ENCODE results near the gene AFG3L2. TPM values are rescaled to one million over a fixed set of nuclear protein-coding genes. Genes with fewer than 3 reads are reported as not detected.

Gene AFG3L2
- total and polyA plus RNA-seq, 3 donors from 2014 or later = 47.6 to 63.6 (median 57.4) TPM

DNA sequence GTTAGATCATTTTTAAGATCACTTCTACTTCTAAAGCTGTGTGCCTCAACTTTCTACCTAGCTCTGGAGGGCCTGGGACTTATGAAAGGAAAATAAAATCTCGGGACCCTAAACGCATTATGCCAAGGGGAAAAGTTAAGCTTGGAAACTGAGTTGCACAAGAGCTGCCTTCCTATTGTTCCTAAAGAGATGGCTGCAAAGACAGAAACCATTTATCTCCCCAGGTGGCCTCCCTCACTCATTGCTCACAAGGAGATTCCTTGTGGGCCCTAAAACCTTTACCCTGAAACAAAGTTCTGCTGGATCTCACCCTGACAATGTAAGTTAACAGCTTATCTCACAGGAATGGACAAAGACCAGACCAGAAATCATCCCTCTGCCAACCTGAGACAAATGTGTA is 42.2 kb downstream of the AFG3L2 start:
- 71 to 88% methylated on average over 2 of the region's 2 CpGs for WGBS, 2 donors
- no peaks in the 10 kb centered on the region for H3K27me3 ChIP-seq
- no peak for DNase-seq
- no peak for TF ChIP-seq POLR2A (IDR thresholded peaks at IDR 0.05)
- no peak for TF ChIP-seq CTCF (IDR thresholded peaks at IDR 0.05)
- intact Hi-C loops (cut with DNase I; ENCODE audit: low total_unique reads) = no loop called here
- H3K4me1 ChIP-seq = peaks cover 3% of the 10 kb centered on the region
- no peak overlapping the region for H3K4me3 ChIP-seq
- no peaks in the 10 kb centered on the region for H3K36me3 ChIP-seq (ENCODE audit: low read depth, missing control alignments)
- H3K9me3 ChIP-seq = no peaks in the 10 kb centered on the region
- H3K27ac ChIP-seq = no peak overlapping the region

DNA sequence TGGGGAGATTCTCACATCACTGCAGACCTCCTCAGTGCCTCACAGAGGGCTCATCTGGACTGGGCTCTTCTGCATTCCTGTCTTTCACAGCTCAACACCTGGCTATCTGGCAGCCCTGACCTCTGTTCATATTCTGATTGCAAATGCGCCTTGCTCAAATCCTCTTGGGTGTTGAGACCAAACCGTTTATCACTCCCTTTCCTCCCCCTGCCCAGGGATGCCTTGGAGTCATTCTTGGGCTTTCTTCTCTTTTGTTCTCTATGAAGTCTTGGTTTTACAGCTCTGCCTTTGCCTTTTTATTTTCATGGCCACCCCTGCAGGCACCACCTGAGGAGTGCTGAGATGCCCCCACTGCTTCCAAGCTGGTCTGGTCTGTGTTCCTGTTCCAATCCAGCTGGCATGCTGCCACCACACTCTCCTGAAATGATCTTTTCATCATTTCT is 42.6 kb downstream of the AFG3L2 start:
- no peak for DNase-seq
- H3K4me1 ChIP-seq = peaks cover 3% of the 10 kb centered on the region
- no peak overlapping the region for H3K27ac ChIP-seq
- WGBS, 2 donors = 58 to 64% methylated on average over 2 of the region's 2 CpGs
- no peaks in the 10 kb centered on the region for H3K9me3 ChIP-seq
- intact Hi-C loops (cut with DNase I; ENCODE audit: low total_unique reads) = no loop called here
- TF ChIP-seq POLR2A (IDR thresholded peaks at IDR 0.05) = no peak
- H3K36me3 ChIP-seq (ENCODE audit: low read depth, missing control alignments) = no peaks in the 10 kb centered on the region
- no peak overlapping the region for H3K4me3 ChIP-seq
- H3K27me3 ChIP-seq = no peaks in the 10 kb centered on the region

DNA sequence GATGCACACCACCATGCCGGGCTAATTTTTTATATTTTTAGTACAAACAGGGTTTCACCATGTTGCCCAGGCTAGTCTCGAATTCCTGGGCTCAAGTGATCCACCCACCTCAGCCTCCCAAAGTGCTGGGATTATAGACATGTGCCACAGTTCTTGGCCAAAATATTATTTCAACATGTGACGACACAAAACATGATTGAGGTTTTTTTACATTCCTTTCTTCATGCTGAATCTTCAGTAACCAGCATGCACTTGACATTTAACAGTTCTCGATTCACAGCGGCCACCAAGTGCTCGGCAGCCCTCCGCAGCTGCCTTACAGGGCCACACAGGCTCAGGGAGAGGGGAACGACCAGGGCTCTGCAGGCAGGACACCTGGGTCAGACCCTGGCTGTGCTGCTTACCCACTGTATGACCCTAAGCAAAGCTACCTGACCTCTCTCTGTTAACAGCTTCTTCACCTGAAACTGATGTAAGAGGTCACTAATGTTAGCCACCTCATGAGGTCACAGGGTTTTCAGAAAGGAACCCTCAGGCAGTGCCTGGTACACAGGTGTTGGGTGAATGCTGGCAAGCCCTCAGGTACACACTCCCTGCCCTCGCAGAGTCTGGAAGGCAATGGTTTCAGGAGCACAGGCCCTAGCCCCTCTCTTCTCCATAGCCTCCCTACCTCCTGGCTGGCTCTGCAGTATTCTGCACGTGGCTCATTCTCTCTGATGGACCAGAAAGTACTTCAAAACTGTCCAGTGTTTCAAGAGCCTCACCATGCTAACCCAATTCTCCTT is 43.3 kb downstream of the AFG3L2 start:
- no peak overlapping the region for H3K27ac ChIP-seq
- no peak for DNase-seq
- no peak for TF ChIP-seq POLR2A (IDR thresholded peaks at IDR 0.05)
- 89 to 94% methylated on average over 7 to 10 of the region's 10 CpGs for WGBS, 2 donors
- intact Hi-C loops (cut with DNase I; ENCODE audit: low total_unique reads) = no loop called here
- H3K4me1 ChIP-seq = peaks cover 3% of the 10 kb centered on the region
- H3K36me3 ChIP-seq (ENCODE audit: low read depth, missing control alignments) = no peaks in the 10 kb centered on the region
- H3K4me3 ChIP-seq = no peak overlapping the region
- H3K9me3 ChIP-seq = no peaks in the 10 kb centered on the region
- no peaks in the 10 kb centered on the region for H3K27me3 ChIP-seq

- Histone ChIP-seq H3K27ac (no peak overlapping the region), H3K27me3 (no peaks in the 10 kb centered on the region), H3K9me3 (no peaks in the 10 kb centered on the region), H3K36me3 (ENCODE audit: low read depth, missing control alignments) (no peaks in the 10 kb centered on the region), H3K4me3 (no peak overlapping the region), H3K4me1 (no peaks in the 10 kb centered on the region)
- no peak for DNase-seq
- 90 to 94% methylated on average over 4 of the region's 4 CpGs for WGBS, 2 donors
- intact Hi-C loops (cut with DNase I; ENCODE audit: low total_unique reads) = no loop called here
- TF ChIP-seq CTCF (IDR thresholded peaks at IDR 0.05) = no peak
- no peak for TF ChIP-seq POLR2A (IDR thresholded peaks at IDR 0.05)
These were observed 46.3 kb downstream of the AFG3L2 start for GRCh38 chr18:12330766-12331165.

GRCh38 chr18:12329125-12329698 is 47.8 kb downstream of the AFG3L2 start:
- Histone ChIP-seq H3K4me3 (no peak overlapping the region), H3K27me3 (no peaks in the 10 kb centered on the region), H3K27ac (no peak overlapping the region), H3K36me3 (ENCODE audit: low read depth, missing control alignments) (no peaks in the 10 kb centered on the region), H3K9me3 (no peaks in the 10 kb centered on the region), H3K4me1 (no peaks in the 10 kb centered on the region)
- intact Hi-C loops (cut with DNase I; ENCODE audit: low total_unique reads) = no loop called here
- peak; percentile 7 for DNase-seq
- TF ChIP-seq POLR2A (IDR thresholded peaks at IDR 0.05) (no peak), CTCF (IDR thresholded peaks at IDR 0.05) (no peak)
- 88 to 90% methylated on average over 11 of the region's 11 CpGs for whole genome bisulfite sequencing, 2 donors
